Activated naive CD8-positive, alpha-beta T cell treated with anti-CD3 and anti-CD28 coated beads, Interleukin-2, amount 50 U/mL, for 16 hours (primary cell): ENCODE results near the gene SRSF8.

Source experiments
- DNase-seq: peaks from one replicate; pipeline ENCODE4 v3.0.0-alpha.2; 2020; ENCODE audit warnings: low read depth, low spot score

Gene SRSF8

GRCh38 chr11:95068549-95068948 is 1.8 kb downstream of the SRSF8 start:
- peak; percentile 25 for DNase-seq

GRCh38 chr11:95070471-95070870 is 3.8 kb downstream of the SRSF8 start:
- DNase-seq, result no peak

- no peak for DNase-seq
These were observed 6.2 kb downstream of the SRSF8 start for GRCh38 chr11:95072948-95073347.

GRCh38 chr11:95074792-95075563 is 8.3 kb downstream of the SRSF8 start:
- no peak for DNase-seq

DNA sequence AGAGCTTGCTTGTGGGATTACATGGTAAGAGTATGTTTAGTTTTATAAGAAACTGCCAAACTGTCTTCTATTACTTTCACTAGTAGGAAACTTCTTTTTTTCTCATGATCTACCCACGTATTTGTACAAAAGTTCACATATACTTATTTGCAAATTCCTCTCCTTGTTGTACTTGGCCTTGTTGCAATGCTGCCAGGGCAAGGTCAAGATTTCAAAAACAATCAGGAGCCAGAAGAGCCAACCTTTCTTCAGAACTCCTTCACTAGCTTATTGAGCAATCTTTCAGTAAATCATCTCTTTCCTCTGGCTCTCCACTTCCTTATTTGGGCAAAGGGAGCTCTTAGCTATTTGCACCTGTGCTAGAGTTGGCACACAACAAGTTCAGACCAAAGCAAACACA is 9.7 kb downstream of the SRSF8 start:
- DNase-seq, result no peak

DNA sequence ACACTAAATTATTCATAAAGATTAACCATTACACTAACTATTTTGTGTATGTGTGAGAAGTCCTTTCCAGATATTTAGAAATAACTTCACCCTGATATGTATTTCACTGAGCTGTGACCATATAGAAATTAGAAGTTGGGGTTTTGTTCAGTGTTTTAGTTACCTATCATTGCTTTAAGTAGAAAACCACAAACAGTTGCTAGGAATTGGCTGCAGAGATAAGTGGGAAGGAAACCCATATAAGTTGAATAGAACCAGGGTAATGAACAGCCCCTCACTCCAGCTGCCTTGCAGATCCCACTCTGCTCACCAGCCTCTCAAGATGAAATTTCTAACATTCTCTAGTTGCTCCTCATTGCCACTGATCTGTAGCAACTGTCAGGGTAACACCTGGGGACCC is 10.3 kb downstream of the SRSF8 start:
- DNase-seq, result no peak

DNA sequence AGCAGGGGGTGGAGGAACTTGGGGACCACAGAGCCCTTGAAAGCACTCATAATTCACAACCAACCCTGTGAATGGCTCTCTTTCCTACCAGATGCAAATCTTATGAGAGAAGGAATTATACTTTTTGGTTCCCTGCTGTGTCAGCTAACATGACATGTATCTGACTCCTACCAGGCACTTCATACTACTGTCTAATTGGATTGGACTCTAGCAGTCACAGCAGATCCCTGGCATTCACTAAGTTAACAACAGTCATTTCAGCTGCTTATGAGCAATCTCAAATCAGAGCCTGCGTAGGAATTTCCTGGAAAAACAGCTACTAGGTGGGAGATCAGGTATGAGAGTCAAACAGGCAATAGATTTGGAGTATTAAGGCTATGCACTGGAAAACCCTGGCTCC is 11.8 kb downstream of the SRSF8 start:
- no peak for DNase-seq

DNA sequence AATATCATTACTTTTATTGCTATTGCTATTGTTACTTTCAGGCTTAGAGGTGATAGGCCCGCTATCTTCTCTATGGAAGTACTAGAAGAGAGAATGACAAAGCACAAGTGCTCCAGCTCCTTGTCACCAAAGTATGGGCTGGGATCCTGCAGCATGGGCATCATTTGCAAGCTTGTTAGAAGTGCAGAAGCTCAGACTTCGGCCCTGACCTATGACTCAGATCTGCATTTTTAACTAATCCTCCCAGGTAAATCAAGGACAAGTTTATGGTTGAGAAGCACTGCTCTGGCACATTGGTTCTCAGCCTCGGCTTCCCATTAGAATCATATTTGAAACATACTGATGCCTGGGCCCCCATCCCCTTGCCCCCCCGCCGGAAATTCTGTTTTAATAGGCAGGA is 14.3 kb downstream of the SRSF8 start:
- no peak for DNase-seq

DNA sequence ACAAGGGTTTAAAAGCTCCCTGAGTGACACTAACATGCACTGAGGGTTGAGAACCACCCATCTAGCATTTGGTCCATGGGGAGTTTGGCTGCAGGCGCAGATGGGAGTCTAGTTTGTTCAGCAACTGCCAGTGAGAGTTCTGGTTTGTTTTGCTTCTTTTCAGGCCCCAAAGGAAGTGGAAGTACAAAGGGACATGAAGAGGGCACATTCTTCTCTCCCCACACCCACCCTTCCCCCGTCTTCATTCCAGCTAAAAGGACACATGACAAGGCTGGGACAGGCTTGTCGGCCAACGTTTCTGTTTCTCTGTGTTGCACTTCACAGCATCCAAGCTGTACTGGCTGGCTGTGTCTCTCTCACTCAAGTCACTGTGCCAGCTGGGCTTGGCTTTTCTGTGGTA is 14.7 kb downstream of the SRSF8 start:
- no peak for DNase-seq

- DNase-seq, result no peak
These were observed 15.9 kb downstream of the SRSF8 start for GRCh38 chr11:95082576-95083001.

GRCh38 chr11:95084509-95084908 is 17.8 kb downstream of the SRSF8 start:
- peak; percentile 25 for DNase-seq

GRCh38 chr11:95085117-95085816 is 18.5 kb downstream of the SRSF8 start:
- no peak for DNase-seq

- no peak for DNase-seq
These were observed 19.4 kb downstream of the SRSF8 start for GRCh38 chr11:95086151-95086550.

DNA sequence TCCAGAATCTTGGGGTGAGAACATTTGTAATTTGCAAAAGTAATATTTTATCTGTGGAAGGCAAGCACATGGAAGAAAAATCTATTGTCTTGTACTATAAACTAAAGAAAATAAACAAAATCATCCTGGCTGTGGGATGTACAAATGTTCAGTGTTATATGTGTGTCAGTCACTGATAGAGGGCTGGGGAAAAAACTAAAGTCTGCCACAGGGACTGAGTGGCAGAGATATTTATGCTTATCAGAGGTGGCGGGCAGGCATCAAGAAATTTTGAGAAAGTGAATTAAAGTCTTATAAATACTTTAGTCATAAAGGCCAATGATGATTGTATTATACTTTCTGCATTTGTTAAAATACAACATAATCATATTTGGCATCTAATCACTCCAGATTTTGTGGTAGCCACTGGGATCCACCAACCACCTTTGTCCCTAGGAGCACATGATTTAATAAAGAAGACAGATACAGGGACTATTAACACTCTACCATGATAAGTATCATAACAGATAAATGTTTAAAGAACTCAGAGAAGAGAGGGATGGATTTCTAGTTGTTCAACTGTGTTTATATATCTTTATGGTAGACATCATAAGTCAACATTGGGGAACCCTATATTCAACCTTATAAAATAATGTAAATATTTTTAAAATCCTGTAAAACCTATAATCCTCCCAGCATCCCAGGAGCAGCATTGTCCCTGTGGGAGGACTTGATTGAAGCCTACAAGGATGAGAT is 20.3 kb downstream of the SRSF8 start:
- no peak for DNase-seq

GRCh38 chr11:95088946-95089619 is 22.4 kb downstream of the SRSF8 start:
- DNase-seq, result no peak

- DNase-seq, result peak; percentile 65
These were observed 23.2 kb downstream of the SRSF8 start, which contains the start of gene ENDOD1 for GRCh38 chr11:95089620-95090542. Gene ENDOD1, plus strand, starts transcription at chr11:95089846. Its CDS starts 82 bp downstream, at chr11:95089928.

DNA sequence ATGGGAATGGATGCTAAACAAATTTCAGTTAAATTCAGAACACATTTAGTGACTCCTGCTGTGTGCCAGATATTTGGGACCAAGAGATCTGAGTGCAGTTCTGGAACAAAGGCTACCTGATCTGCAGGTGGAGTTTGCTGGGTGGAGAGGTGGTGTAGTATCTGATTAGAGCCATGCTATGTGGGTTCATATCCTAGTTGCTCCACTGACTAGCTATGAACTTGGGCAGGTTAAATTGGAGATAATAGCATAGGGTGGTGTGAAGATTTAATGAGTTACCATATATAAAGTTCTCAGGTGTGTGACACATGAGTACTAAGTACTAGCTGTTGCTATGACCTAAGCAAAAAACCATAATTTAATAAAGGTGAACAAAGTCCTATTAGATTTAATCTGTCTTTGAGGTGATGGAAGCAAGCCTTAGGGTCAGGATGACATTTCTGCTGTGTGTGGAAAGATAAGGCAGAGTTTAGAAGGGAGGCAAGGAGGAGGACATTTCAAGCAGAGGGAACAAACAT is 25.0 kb downstream of the SRSF8 start:
- DNase-seq, result no peak

GRCh38 chr11:95092549-95093324 is 26.0 kb downstream of the SRSF8 start:
- no peak for DNase-seq

GRCh38 chr11:95093548-95093947 is 26.8 kb downstream of the SRSF8 start:
- no peak for DNase-seq
